H4 (cell line): ENCODE data around the gene RBM4B. TPM values are rescaled to one million over a fixed set of nuclear protein-coding genes. Genes with fewer than 3 reads are reported as not detected.
"Not testable (repeated sequence)": the region's sequence is repeated elsewhere in the genome, so short reads cannot be mapped to it uniquely, and the experiment has no call there.

Experiments used
- DNase-seq: peaks from one replicate; pipeline ENCODE4 v3.0.0-alpha.2; 2015; ENCODE audit warnings: low spot score
- total RNA-seq: library from RNA; depleted of rRNA; stranded (reverse); fragments of >200 nt; shearing (Covaris generic); gene quantifications from 2 replicates; pipeline ENCODE4 v1.2.3, GENCODE V29; 2014

Gene RBM4B
- total RNA-seq, 1 experiment from 2014 or later = 46.5 TPM

GRCh38 chr11:66641834-66642233 lies 35.9 kb downstream of the RBM4B start:
- no peak for DNase-seq

- not testable (repeated sequence) for DNase-seq
Observed at GRCh38 chr11:66639814-66640340, 37.8 kb downstream of the RBM4B start.

GRCh38 chr11:66639066-66639813 lies 38.4 kb downstream of the RBM4B start:
- peak; percentile 16 for DNase-seq

- peak; percentile 99 for DNase-seq
Observed at GRCh38 chr11:66638177-66639065, 39.3 kb downstream of the RBM4B start, which contains the start of gene RBM4. TSS of gene RBM4 (plus strand) at chr11:66638703. CDS start at chr11:66639712, 1,009 bp downstream.

- DNase-seq = no peak
Observed at GRCh38 chr11:66637557-66638176, 40.0 kb downstream of the RBM4B start.

- no peak for DNase-seq
Observed at GRCh38 chr11:66636411-66636810, 41.3 kb downstream of the RBM4B start.

GRCh38 chr11:66632952-66633351 lies 44.7 kb downstream of the RBM4B start:
- DNase-seq = no peak

GRCh38 chr11:66631883-66632282 lies 45.8 kb downstream of the RBM4B start:
- DNase-seq = no peak

- DNase-seq = no peak
Observed at GRCh38 chr11:66629356-66629755, 48.3 kb downstream of the RBM4B start.

- DNase-seq = no peak
Observed at GRCh38 chr11:66628061-66628603, 49.6 kb downstream of the RBM4B start.

GRCh38 chr11:66626926-66627325 lies 50.8 kb downstream of the RBM4B start:
- no peak for DNase-seq

- no peak for DNase-seq
Observed at GRCh38 chr11:66626382-66626781, 51.3 kb downstream of the RBM4B start.

- no peak for DNase-seq
Observed at GRCh38 chr11:66625752-66626149, 51.9 kb downstream of the RBM4B start.

- DNase-seq = no peak
Observed at GRCh38 chr11:66625041-66625751, 52.5 kb downstream of the RBM4B start.

GRCh38 chr11:66624450-66624849 lies 53.2 kb downstream of the RBM4B start:
- no peak for DNase-seq

GRCh38 chr11:66619080-66619554 lies 58.6 kb downstream of the RBM4B start:
- DNase-seq = no peak

GRCh38 chr11:66617155-66617834 lies 60.4 kb downstream of the RBM4B start:
- DNase-seq = no peak

- peak; percentile 99 for DNase-seq
Observed at GRCh38 chr11:66616379-66617154, 61.1 kb downstream of the RBM4B start, which contains the start of gene RBM14. TSS of gene RBM14 (plus strand) at chr11:66616630. CDS start at chr11:66616721, 91 bp downstream.
